ENCODE data around the gene WLS.

The WLS gene

DNA sequence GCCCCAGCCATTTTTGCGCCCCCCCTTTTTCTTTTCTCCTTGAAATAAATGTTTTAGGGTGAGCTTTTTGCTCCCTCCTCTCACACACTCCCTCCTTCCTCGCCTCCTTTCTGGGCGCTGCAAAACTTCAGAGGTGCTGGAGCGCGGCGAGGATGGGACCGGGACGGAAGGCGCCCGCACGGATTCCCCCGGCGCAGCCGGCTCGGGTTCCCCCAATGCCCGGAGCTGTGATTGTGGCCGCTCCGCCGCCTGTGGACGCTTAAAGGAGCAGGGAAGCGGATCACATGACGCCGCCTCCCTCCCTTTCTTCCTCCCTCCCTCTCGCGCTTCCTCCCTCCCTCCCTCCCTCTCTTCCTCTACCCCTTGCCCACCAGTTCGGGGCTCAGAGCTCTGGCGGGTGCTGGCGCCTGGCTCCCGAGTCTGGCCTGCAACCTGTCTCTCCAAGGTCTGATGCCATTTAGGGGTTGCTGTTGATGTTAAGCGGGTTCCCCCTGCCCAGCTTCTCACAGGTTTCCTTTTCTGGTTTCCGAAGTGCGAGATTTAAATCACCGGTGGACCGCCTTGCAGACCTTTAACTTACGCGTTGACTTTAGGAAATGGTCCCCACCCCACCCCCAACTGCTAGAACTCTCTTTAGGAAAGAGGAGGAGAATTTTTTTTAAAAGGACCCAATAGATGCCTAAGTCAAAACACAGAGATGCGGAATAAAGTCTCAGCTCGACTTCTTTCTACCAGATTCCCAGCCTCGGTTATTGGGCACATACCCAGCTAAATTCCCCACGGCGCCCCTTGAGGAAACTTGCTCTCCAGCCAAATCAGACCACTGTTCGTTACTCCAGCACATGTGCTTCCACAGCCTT is at the start of gene WLS:
Gene WLS (minus strand): TSS at position 235 of the 860 bp plus-strand sequence. CDS start 224 bp downstream, at position 11.
- TF ChIP-seq, protein P1, sequence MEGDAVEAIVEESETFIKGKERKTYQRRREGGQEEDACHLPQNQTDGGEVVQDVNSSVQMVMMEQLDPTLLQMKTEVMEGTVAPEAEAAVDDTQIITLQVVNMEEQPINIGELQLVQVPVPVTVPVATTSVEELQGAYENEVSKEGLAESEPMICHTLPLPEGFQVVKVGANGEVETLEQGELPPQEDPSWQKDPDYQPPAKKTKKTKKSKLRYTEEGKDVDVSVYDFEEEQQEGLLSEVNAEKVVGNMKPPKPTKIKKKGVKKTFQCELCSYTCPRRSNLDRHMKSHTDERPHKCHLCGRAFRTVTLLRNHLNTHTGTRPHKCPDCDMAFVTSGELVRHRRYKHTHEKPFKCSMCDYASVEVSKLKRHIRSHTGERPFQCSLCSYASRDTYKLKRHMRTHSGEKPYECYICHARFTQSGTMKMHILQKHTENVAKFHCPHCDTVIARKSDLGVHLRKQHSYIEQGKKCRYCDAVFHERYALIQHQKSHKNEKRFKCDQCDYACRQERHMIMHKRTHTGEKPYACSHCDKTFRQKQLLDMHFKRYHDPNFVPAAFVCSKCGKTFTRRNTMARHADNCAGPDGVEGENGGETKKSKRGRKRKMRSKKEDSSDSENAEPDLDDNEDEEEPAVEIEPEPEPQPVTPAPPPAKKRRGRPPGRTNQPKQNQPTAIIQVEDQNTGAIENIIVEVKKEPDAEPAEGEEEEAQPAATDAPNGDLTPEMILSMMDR (IDR thresholded peaks at IDR 0.05; ENCODE audit: borderline replicate concordance, insufficient read depth, low read depth, low read length): no peak
- no peak within 1 kb of the TSS for H3K4me3 ChIP-seq (ENCODE audit: low read depth, low read length)

DNA sequence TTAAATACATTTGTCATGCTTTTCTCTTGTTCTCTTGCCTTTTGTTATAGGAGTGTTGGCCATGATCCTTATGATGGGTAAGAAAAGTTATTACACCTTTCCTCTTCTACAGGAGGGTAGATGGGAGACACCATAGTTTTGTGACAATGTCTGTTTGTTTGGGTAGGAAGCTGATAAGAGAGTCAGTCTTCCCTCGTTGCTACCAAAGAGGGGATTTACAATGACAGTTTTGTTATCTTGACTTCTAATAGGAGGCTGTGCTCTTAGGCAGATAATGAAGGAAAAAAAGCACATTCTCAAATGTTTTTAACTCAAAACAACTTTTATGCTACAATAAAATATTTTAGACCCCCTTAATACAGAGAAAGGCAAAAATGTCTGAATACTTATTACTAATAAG is 48.0 kb upstream of the WLS start:
- TF ChIP-seq, protein P1 (IDR thresholded peaks at IDR 0.05; ENCODE audit: borderline replicate concordance, insufficient read depth, low read depth, low read length): no peak
- H3K4me3 ChIP-seq (ENCODE audit: low read depth, low read length): no peak overlapping the region

DNA sequence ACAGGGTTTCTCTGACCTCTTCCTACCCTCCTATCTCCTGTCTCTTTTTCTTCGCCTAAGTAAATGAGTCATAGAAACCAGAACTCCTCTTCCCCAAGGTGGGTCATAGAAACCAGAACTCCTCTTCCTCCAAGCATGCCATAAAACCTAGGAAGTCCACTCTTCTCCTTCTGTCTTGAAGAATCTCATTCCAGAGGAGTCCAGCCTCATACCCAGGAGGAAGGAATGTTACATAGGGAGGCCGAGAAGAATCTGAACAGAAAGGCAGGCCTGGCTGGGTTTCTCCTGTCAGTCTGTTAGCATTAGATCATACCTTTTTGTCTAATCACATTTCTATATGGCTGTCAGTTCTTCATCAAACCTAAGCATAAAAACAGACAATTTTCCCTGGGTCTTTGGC is 47.5 kb upstream of the WLS start:
- H3K4me3 ChIP-seq (ENCODE audit: low read depth, low read length): no peak overlapping the region
- TF ChIP-seq, protein P1 (IDR thresholded peaks at IDR 0.05; ENCODE audit: borderline replicate concordance, insufficient read depth, low read depth, low read length): no peak

DNA sequence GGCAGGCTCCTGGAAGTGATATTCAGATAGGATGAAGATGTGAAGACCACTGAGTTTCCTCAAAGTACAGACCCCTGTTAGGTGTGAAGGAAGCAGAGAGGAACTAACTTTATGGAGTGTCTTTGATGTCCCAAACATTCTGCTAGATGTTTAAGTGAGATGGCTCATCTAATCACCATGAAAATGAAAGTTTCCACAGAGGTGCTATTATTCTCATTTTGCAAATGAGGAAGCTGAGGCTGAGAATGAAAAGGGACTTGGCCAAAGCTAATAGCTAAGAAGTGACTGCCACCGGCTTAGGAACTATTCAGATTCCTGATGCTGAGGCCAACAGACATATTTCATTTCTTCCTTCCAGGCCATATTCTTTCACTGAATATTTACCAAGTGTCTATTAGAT is 45.9 kb upstream of the WLS start:
- TF ChIP-seq, protein P1 (IDR thresholded peaks at IDR 0.05; ENCODE audit: borderline replicate concordance, insufficient read depth, low read depth, low read length): no peak
- no peak overlapping the region for H3K4me3 ChIP-seq (ENCODE audit: low read depth, low read length)

DNA sequence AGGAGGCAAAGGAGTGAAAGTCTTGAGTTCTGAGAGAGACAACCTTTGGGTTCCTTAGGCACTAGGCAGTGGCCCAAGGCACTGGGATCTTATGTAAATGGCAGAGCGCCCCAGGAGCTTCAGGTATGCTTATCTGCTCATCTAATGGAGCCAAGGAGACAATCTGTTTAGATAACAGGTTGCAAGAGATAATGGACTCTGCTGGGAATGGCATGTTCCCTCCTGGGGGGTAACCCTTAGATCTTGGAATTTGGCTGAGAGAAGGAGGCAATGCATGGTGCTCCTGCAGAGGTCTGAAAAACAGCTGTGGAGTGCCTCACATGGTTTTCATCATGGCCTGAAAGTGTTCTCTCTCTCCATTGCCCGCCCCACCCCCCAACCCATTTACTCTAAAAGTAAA is 44.1 kb upstream of the WLS start:
- H3K4me3 ChIP-seq (ENCODE audit: low read depth, low read length): no peak overlapping the region
- TF ChIP-seq, protein P1 (IDR thresholded peaks at IDR 0.05; ENCODE audit: borderline replicate concordance, insufficient read depth, low read depth, low read length): no peak

DNA sequence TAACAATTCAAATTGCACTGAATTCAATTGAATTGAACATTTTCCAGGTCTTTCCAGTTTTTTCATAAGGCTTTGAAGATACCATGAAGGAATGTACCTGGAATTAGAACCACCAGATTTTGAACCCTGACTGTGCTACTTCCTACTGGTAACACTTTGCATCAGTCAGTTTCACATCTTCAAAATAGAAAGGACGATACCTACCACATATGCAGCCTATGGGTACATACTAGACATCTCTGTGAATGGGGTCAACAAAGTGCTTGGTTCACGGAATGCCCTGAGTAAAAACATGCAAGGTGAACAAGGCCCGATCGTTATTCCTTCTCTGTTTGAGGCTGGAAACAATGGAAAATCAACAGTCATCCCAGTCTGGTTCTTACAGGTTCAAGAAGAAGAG is 41.2 kb upstream of the WLS start:
- TF ChIP-seq, protein P1 (IDR thresholded peaks at IDR 0.05; ENCODE audit: borderline replicate concordance, insufficient read depth, low read depth, low read length): no peak

DNA sequence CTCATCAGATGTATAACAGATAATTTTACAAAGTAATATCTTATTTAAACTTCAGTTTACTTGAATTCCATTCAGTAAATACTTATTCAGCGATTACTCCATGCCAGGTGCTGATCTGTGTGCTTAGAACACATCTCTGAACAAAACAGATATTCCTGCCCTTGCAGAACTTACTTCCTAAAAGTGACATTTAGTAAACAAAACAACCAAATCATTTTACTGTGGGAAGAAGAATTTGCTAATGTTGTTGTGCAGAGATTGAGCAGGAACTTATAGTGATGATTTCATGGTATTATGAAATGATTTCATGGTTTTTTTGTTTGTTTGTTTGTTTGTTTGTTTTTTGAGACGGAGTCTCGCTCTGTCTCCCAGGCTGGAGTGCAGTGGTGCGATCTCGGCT is 39.3 kb upstream of the WLS start:
- no peak overlapping the region for H3K4me3 ChIP-seq (ENCODE audit: low read depth, low read length)
- TF ChIP-seq, protein P1 (IDR thresholded peaks at IDR 0.05; ENCODE audit: borderline replicate concordance, insufficient read depth, low read depth, low read length): no peak

More for the DNA sequence above, 41.2 kb upstream of the WLS start:
- H3K4me3 ChIP-seq (ENCODE audit: low read depth, low read length): no peak overlapping the region

Data from GM12875 (cell line).